Activated CD8-positive, alpha-beta memory T cell treated with anti-CD3 and anti-CD28 coated beads for 48 hours (primary cell): ENCODE data around the gene HELZ.
"Not testable (repeated sequence)": the region's sequence is repeated elsewhere in the genome, so short reads cannot be mapped to it uniquely, and the experiment has no call there.

Experiments used
- DNase-seq, 3 experiments: peaks; one replicate each; pipeline ENCODE4 v3.0.0-alpha.2; 2020; ENCODE audit warnings: low read depth in 2 of 3, low spot score in 2 of 3

Gene HELZ

GRCh38 chr17:67053438-67054000 lies 191.5 kb downstream of the HELZ start:
- DNase-seq = no peak

- DNase-seq = no peak
These were observed 192.1 kb downstream of the HELZ start for GRCh38 chr17:67052720-67053437.

- DNase-seq = no peak
These were observed 193.2 kb downstream of the HELZ start for GRCh38 chr17:67051837-67052236.

GRCh38 chr17:67051155-67051538 lies 193.8 kb downstream of the HELZ start:
- no peak for DNase-seq

GRCh38 chr17:67050471-67051154 lies 194.4 kb downstream of the HELZ start:
- no peak for DNase-seq

GRCh38 chr17:67050066-67050465 lies 194.9 kb downstream of the HELZ start:
- no peak for DNase-seq

- DNase-seq = no peak
These were observed 195.8 kb downstream of the HELZ start for GRCh38 chr17:67049025-67049739.

- no peak for DNase-seq
These were observed 197.6 kb downstream of the HELZ start for GRCh38 chr17:67047382-67047781.

- no peak for DNase-seq
These were observed 198.6 kb downstream of the HELZ start for GRCh38 chr17:67046398-67046797.

GRCh38 chr17:67044940-67045339 lies 200.1 kb downstream of the HELZ start:
- no peak for DNase-seq

- no peak for DNase-seq
These were observed 200.8 kb downstream of the HELZ start, which contains the start of gene CACNG1 for GRCh38 chr17:67044016-67044772. TSS of gene CACNG1 (plus strand) at chr17:67044554. CDS start at chr17:67044661, 107 bp downstream.

GRCh38 chr17:67043283-67043682 lies 201.7 kb downstream of the HELZ start:
- no peak for DNase-seq

GRCh38 chr17:67041941-67042899 lies 202.8 kb downstream of the HELZ start:
- DNase-seq = no peak

- DNase-seq = no peak
These were observed 203.5 kb downstream of the HELZ start for GRCh38 chr17:67041531-67041930.

GRCh38 chr17:67041119-67041518 lies 203.9 kb downstream of the HELZ start:
- not testable (repeated sequence) for DNase-seq

- no peak for DNase-seq
These were observed 204.3 kb downstream of the HELZ start for GRCh38 chr17:67040652-67041051.

- no peak for DNase-seq
These were observed 206.1 kb downstream of the HELZ start for GRCh38 chr17:67038861-67039365.

GRCh38 chr17:67035131-67036083 lies 209.6 kb downstream of the HELZ start:
- DNase-seq = no peak
